ENCODE data around the gene PDHA1.

Gene PDHA1

GRCh38 chrX:19388064-19388679 lies 44.4 kb downstream of the PDHA1 start:
- peaks cover 0 to 22% of the 10 kb centered on the region in 2 experiments; a peak in 2 of 3 replicates for H3K36me3 ChIP-seq (ENCODE audit: control insufficient read depth in 2 of 2, insufficient read depth in 1 of 2, low read length in 2 of 2)
- ChIA-PET CTCF (interaction anchor here (0.6 kb wide), 2 partner anchors 81 to 316 kb away, joined by 3 read pairs; no protein-coding TSS in a partner anchor), POLR2A (no interaction called here)
- H3K9me3 ChIP-seq (ENCODE audit: control insufficient read depth, insufficient read depth, low read depth, low read length), result no peaks in the 10 kb centered on the region
- H3K27ac ChIP-seq (ENCODE audit: extremely low read depth, low read depth, low read length), result no peak overlapping the region
- H3K4me1 ChIP-seq (ENCODE audit: control insufficient read depth, insufficient read depth, low read length), result no peaks in the 10 kb centered on the region
- H3K4me3 ChIP-seq (ENCODE audit: low read depth, low read length), result no peak overlapping the region
- TF ChIP-seq ZNF449 (tag by site-specific recombination; IDR thresholded peaks at IDR 0.05), result no peak
- no peak for TF ChIP-seq GLI4 (tag by site-specific recombination; IDR thresholded peaks at IDR 0.05)
- TF ChIP-seq TRIM28 (IDR thresholded peaks at IDR 0.05; ENCODE audit: borderline replicate concordance, low read length), result no peak
- TF ChIP-seq ZNF394 (tag by site-specific recombination; IDR thresholded peaks at IDR 0.05; ENCODE audit: borderline replicate concordance), result no peak
- no peak for TF ChIP-seq ELK4 (IDR thresholded peaks at IDR 0.05; ENCODE audit: borderline replicate concordance, low read depth, low read length)
- no peak for TF ChIP-seq PBX3 (CRISPR knock-in tag; IDR thresholded peaks at IDR 0.05)
- no peak for TF ChIP-seq ZNF658 (tag by site-specific recombination; IDR thresholded peaks at IDR 0.05)
- no peak for TF ChIP-seq ZNF510 (tag by site-specific recombination; IDR thresholded peaks at IDR 0.05; ENCODE audit: insufficient replicate concordance)
- no peak for TF ChIP-seq ZNF280D (tag by site-specific recombination; IDR thresholded peaks at IDR 0.05)
- no peak for TF ChIP-seq ZBTB17 (tag by site-specific recombination; IDR thresholded peaks at IDR 0.05)
- TF ChIP-seq ZNF621 (tag by site-specific recombination; IDR thresholded peaks at IDR 0.05), result no peak
- TF ChIP-seq ZNF157 (tag by site-specific recombination; IDR thresholded peaks at IDR 0.05), result no peak
- TF ChIP-seq SETDB1 (IDR thresholded peaks at IDR 0.05; ENCODE audit: insufficient read length, low read length), result no peak
- no peak for TF ChIP-seq ZNF571 (tag by site-specific recombination; IDR thresholded peaks at IDR 0.05)
- TF ChIP-seq PRDM2 (tag by site-specific recombination; IDR thresholded peaks at IDR 0.05; ENCODE audit: borderline replicate concordance), result no peak
- no peak for TF ChIP-seq KLF17 (tag by site-specific recombination; IDR thresholded peaks at IDR 0.05)

Data from HEK293 (cell line).